ENCODE data around the gene TRPC3.

TRPC3 gene

DNA sequence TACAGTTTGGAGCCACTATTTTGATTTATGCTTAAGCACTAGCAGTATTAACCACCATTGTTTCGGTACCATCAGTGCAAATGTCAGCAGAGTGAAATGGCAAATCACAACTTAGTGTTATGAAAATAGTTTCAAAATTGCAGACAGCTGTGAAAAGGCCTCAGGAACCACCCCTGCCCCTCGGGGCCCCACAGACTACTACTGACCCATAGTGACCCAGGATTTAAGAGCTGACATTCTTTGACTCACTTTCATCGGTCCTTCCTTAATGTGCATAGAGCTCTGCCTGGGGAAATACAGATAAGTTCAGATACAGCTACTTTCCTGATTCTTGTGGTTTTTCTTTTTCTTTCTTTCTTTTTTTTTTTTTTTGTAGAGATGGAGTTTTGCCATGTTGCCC lies 78.3 kb downstream of the TRPC3 start:
- DNase-seq (ENCODE audit: low read depth in 3 of 3) = no peak

DNA sequence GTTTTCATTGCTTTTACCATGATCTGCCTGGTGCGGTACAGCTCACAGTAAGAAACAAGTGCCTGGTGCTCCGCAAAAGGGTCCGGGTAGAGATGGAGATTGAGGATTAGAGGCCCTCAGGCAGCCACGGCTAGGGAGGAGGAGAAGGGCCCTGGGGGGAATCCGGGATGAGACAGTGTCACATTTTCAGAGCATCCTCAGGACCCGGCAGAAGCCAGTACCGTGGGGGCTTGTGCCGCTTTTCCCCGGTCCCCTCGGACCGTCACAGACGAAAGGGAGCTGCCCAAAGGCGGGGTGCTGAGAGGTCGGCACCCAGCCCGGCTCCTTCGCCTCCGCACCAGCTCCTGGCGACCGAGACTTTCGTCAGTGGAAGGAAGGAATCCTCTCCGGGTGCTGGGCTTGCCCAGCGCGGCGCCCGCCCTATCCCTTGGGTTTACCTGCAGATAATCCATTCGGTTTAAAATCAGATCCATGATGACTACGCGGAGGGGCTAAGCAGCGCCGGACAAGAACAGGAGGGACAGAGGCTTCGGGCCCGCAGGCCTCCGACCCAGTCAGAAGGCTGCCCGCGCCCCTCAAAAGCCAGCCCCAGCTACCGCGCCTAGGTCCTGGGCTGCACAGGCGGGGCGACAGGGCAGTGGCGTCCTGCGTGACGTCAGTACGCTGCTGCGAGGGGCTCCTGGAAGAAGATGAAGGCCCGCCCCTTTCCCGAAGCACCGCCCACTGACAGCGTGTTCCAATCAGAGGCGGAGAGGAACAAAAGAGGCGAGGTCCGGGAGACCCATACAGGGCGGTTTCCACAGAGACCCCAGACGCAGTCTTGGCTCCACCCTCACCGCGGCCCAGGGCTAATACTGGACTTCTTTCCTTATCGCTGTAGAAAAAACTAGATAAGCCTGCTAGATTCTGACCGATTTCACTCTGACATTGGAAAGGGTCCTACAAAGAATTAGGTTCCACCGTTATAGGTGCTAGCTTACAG lies 81.7 kb downstream of the TRPC3 start, which contains the start of gene BBS7:
TSS of gene BBS7 (minus strand) at position 634 of the 982 bp plus-strand sequence. CDS start at position 473, 161 bp downstream.
- peak; percentile 90 to 96 (median 91) for DNase-seq (ENCODE audit: low read depth in 3 of 3)

DNA sequence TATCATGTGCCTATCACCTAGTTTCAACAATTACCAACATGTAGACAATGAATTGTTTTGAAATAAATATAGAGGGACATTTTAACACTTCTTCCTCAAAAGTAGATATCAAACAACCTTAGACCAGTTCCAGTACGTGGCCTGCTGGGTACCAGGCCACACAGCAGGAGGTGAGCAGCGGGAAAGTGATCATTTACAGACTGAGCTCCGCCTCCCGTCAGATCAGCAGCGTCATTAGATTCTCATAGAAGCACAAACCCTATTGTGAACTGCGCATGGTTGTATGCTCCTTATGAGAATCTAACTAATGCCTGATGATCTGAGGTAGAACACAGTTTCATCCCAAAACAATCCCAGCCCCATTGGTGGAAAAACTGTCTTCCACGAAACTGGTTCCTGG lies 88.1 kb downstream of the TRPC3 start:
- DNase-seq (ENCODE audit: low read depth in 3 of 3) = no peak

DNA sequence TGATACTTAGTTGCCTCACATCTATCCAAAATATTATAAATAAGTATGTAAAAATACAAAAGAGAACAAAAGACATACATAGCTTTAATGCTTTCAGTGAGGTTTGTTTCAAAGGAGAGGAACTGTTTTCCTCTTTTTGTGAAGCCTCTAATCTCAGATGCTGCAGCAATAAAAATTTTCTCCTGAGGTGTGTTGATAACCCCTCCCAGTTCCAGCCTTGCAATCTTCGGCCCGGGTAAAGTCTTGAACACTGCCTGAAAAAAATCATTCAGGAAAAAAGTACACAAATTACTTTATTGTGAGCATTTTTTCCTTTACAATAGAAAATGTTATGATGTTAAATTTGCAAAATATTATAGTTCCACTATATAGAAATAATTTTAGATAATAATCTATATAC lies 90.4 kb downstream of the TRPC3 start:
- DNase-seq (ENCODE audit: low read depth in 3 of 3) = no peak

DNA sequence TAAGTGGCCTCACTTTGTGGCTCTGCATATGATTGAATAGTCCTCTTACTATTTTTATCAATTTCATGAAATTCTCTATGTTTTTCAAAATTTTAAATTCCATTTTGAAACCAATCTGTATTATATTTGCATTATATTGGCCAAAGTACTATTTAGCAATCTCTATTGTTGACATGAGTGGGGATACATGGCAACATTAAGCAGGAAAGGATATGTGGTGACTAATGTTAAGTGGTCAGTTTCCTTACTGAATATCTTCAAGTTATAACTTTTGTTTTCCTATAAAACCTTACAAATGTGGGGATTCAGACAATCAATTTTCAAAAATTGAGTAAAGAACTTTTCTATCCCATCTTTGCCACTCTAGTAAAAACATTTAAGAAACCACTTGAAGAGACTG lies 91.7 kb downstream of the TRPC3 start:
- DNase-seq (ENCODE audit: low read depth in 3 of 3) = no peak

DNA sequence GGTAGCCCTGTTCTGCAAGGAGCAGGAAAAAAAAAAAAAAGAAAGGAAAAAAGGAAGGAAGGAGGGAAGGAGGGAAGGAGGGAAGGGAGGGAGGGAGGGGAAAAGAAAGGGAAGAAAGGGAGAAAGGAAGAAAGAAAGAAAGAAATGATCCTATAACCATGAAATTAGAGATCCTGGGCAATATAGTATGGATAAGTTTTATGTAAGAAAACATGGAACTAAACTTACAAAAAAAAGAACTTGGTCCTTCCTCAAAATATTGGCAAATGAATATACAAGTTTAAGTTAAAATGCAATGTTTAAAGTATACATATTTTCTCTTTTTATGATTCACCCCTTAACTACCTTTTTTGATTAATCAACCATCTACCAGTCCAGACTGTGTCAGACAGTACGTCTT lies 100.5 kb downstream of the TRPC3 start:
- DNase-seq (ENCODE audit: low read depth in 3 of 3) = no peak

DNA sequence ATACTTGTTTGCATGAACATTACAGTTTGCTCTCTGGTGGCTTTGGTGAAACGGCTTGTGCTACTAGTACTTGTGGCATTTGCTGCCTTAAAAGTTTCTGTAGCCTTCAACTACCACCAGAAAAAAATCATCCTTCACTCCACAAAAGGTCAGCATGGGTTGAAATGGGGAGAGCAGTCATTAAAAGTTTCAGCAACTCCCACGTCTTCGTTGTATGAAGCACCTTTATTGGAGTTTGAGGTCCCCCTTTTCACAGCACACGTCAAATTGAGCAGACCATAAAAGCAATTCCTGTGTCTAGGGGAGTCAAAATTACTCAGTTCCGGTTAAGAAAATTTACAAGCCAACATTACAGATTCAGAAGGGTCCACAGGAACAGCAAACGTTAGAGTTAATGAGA lies 105.2 kb downstream of the TRPC3 start:
- no peak for DNase-seq (ENCODE audit: low read depth in 3 of 3)

DNA sequence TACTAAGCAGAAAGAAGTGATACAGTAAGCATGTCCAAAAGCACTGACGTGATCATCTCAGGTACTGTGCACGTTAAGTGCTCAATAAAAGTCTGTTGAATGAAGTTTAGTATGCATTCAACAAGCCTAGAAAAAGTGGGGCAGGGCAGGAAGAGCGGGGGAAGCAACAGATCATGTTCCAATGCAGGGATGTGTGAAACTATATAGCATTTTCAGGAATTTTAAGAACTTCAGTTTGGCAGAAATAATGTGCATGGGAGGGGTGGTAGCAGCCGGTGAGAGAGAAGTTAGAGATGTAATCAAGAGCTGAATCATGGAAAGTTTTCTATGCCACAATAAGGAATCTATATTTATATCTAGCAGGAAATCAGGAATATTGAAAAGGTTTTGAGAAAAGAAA lies 109.0 kb downstream of the TRPC3 start:
- no peak for DNase-seq (ENCODE audit: low read depth in 3 of 3)

DNA sequence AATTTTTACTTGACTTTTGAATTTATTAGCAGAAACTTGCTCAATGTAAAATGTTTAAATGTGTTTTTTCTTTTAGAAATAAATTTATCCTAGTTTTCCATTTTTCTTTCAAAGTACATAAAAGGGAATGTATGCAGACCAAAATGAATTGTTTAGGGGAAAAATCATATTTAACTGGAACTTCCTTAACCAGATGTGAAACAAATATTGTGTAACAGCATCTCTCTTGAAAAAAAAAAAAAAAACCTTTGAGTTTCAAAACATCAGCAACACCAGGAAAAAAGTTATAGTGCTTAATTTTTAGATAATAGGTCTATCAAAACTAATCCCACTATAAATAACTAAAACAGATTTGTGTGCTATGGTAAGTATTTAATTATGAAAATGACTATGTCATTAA lies 113.7 kb downstream of the TRPC3 start:
- no peak for DNase-seq (ENCODE audit: low read depth in 3 of 3)

DNA sequence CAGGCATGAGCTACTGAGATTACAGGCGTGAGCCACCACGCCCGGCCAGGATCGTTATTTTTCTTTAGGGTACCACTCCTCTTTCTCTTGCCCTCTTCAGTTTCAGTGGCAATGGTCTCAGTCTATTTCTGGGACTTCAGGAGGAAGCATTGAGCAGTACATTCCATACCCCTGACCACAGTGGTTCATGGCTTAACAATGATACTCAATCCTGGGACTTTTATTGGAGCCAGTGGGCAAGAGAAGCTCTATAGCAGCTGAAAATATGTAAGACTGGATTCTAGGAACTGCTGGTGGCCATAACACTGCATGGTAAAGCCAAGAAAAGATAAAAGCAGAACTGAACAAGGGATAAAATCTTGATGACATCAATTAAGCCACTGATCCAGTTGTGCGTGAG lies 122.3 kb downstream of the TRPC3 start:
- DNase-seq (ENCODE audit: low read depth in 3 of 3) = no peak
